GM12873 (cell line): ENCODE results near the gene TSSK3.

Experiments
- CTCF ChIP-seq: IDR thresholded peaks from 2 replicates; pipeline ENCODE4 v1.5.1; 2012; ENCODE audit warnings: low read depth, mild to moderate bottlenecking, moderate library complexity, low read length, control low read depth; ENCODE audit not compliant: insufficient read depth; ENCODE audit errors: missing control alignments

The TSSK3 gene

GRCh38 chr1:32399843-32400242 lies 37.5 kb downstream of the TSSK3 start:
- no peak for TF ChIP-seq CTCF

- peak; percentile 85 for TF ChIP-seq CTCF
Observed at GRCh38 chr1:32400876-32401631, 38.7 kb downstream of the TSSK3 start.

GRCh38 chr1:32404946-32405345 lies 42.6 kb downstream of the TSSK3 start:
- no peak for TF ChIP-seq CTCF

DNA sequence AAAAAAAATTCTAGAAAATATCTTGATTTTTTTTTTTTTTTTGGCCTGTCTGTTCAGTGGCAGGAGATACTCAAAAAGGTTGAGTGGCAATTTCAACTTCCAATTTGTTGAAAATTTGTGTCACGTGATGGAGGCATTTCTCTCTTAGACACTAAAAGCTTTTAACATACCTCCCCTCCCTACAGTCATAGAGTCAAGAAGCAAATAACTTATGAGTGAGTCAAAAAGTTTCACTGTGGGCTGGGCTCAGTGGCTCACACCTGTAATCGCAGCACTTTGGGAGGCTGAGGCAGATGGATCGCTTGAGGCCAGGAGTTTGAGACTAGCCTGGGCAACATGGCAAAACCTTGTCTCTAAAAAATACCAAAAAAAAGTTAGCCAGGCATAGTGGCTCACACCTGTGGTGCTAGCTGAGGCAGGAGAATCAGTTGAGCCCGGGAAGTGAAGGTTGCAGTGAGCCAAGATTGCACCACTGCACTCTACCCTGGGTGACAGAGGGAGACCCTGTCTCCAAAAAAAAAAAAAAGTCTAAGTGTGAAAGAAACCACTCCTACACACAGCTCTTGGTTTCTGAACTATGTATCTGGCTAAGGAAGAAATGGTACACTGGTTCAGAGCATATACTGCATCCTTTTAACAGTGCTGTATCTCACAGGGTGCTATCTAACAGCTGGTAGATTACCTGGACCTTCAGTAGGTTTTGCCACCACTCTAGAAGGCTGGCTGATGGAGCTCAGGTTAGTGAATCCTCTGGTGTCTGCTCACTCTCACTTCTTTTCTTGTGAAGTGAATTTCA lies 43.5 kb downstream of the TSSK3 start:
- TF ChIP-seq CTCF, result no peak

GRCh38 chr1:32406629-32407111 lies 44.3 kb downstream of the TSSK3 start:
- no peak for TF ChIP-seq CTCF

DNA sequence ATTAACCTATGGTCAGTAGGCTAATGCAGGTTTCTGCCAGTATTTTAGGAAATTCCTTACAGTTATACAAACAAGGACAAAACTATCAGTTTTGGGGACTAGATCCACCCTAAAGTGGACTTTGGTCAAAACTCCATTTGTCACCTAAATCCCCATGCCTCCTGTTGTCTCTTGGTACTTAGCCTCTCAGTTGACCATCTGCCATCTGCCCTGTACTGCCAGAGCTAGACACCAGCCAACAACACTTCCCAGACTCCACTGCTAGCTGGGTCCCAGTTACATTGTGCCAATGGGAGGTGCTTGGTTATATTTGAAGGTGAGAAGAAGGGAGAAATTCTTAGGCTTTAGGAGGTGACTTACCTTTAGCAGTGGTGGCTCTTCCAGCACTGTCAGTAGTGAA lies 48.9 kb downstream of the TSSK3 start:
- TF ChIP-seq CTCF, result no peak

- peak; percentile 92 for TF ChIP-seq CTCF
Observed at GRCh38 chr1:32413507-32414185, 51.3 kb downstream of the TSSK3 start.
